Measurements from ENCODE around the gene PIP4P1. TPM values are rescaled to one million over a fixed set of nuclear protein-coding genes. Genes with fewer than 3 reads are reported as not detected.

The PIP4P1 gene
- total RNA-seq, 1 experiment from 2014 or later: 32.9 TPM

- no peaks in the 10 kb centered on the region for H3K27me3 ChIP-seq (ENCODE audit: low read length)
- TSS peak; percentile 76 for BruUV-seq (replicated peaks)
- peaks cover 29% of the 10 kb centered on the region for H3K36me3 ChIP-seq (ENCODE audit: low read depth, low read length)
- no peaks in the 10 kb centered on the region for H3K9me2 ChIP-seq (replicated peaks; ENCODE audit: low read length)
- DNase-seq (peak; percentile 90), ATAC-seq (peak; percentile 77)
- H3K9me3 ChIP-seq (ENCODE audit: low read length): no peaks in the 10 kb centered on the region
- H3K4me2 ChIP-seq (ENCODE audit: low read length): peak overlapping the region; percentile 97
- H3K27ac ChIP-seq (ENCODE audit: low read length): peak overlapping the region; percentile 80
- H3K79me2 ChIP-seq (ENCODE audit: low read length): peaks cover 55% of the 10 kb centered on the region
- no peaks in the 10 kb centered on the region for H3F3A ChIP-seq (ENCODE audit: low read length, unreplicated experiment)
- TF ChIP-seq CTCF (conservative IDR thresholded peaks at IDR 0.05; ENCODE audit: low read depth, low read length): no peak
- TF ChIP-seq EZH2phosphoT487 (IDR thresholded peaks at IDR 0.05; ENCODE audit: borderline replicate concordance, low read length): no peak
- no peak for TF ChIP-seq EZH2 (IDR thresholded peaks at IDR 0.05; ENCODE audit: low read length, unreplicated experiment)
- ChIA-PET POLR2A (ENCODE audit: unreplicated experiment) (interaction anchor here (0.9 to 1.1 kb wide), 2 partner anchors 9 to 127 kb away, joined by 7 read pairs; partner anchors contain the start of genes PARP2 and PIP4P1), CTCF (interaction anchor here (0.6 to 1.4 kb wide), 2 partner anchors 9 to 128 kb away, joined by 4 to 7 read pairs; partner anchors contain the start of gene PIP4P1)
- peak overlapping the region; percentile 84 for H2AFZ ChIP-seq (ENCODE audit: low read length)
- H3K4me3 ChIP-seq (ENCODE audit: low read length): peak overlapping the region; percentile 92
- H3K4me1 ChIP-seq (ENCODE audit: insufficient read depth, low read length): peaks cover 18% of the 10 kb centered on the region
- intact Hi-C loops (cut with micrococcal nuclease): loop anchor here (1.0 to 5.0 kb wide), 2 partner anchors 9 to 137 kb away; partner anchors contain the start of gene PIP4P1
- peak overlapping the region; percentile 91 for H3K9ac ChIP-seq (ENCODE audit: low read length)
- H4K20me1 ChIP-seq (ENCODE audit: low read length): peaks cover 38% of the 10 kb centered on the region
These were observed 8.8 kb upstream of the PIP4P1 start for GRCh38 chr14:20469890-20470602.

- Histone ChIP-seq H2AFZ (ENCODE audit: low read length) (peak within 1 kb of the TSS; percentile 84), H3K27me3 (ENCODE audit: low read length) (no peaks in the 10 kb centered on the region), H3K4me2 (ENCODE audit: low read length) (peak within 1 kb of the TSS; percentile 97), H3K27ac (ENCODE audit: low read length) (peak within 1 kb of the TSS; percentile 80), H3K36me3 (ENCODE audit: low read depth, low read length) (peaks cover 22% of the 10 kb centered on the region), H3F3A (ENCODE audit: low read length, unreplicated experiment) (no peaks in the 10 kb centered on the region), H3K4me1 (ENCODE audit: insufficient read depth, low read length) (peaks cover 18% of the 10 kb centered on the region), H3K9ac (ENCODE audit: low read length) (peak within 1 kb of the TSS; percentile 91), H3K9me3 (ENCODE audit: low read length) (no peaks in the 10 kb centered on the region), H3K79me2 (ENCODE audit: low read length) (peaks cover 49% of the 10 kb centered on the region), H3K9me2 (replicated peaks; ENCODE audit: low read length) (no peaks in the 10 kb centered on the region), H4K20me1 (ENCODE audit: low read length) (peaks cover 37% of the 10 kb centered on the region), H3K4me3 (ENCODE audit: low read length) (peak within 1 kb of the TSS; percentile 92)
- CTCF ChIA-PET: interaction anchor here (1.4 kb wide), 1 partner anchor 8 kb away, joined by 4 read pairs; the partner anchor contains the start of gene PIP4P1
- POLR2A ChIA-PET (ENCODE audit: unreplicated experiment): interaction anchor here (0.9 to 1.1 kb wide), 2 partner anchors 8 to 126 kb away, joined by 7 read pairs; partner anchors contain the start of genes PARP2 and PIP4P1
- TSS peak; percentile 54 for BruUV-seq (replicated peaks)
- intact Hi-C loops (cut with micrococcal nuclease): loop anchor here (1.0 to 5.0 kb wide), 2 partner anchors 8 to 138 kb away; partner anchors contain the start of gene PIP4P1
- ATAC-seq (peak; percentile 94), DNase-seq (peak; percentile 92)
- TF ChIP-seq EZH2phosphoT487 (IDR thresholded peaks at IDR 0.05; ENCODE audit: borderline replicate concordance, low read length) (no peak), CTCF (conservative IDR thresholded peaks at IDR 0.05; ENCODE audit: low read depth, low read length) (no peak), EZH2 (IDR thresholded peaks at IDR 0.05; ENCODE audit: low read length, unreplicated experiment) (no peak)
These were observed 8.1 kb upstream of the PIP4P1 start, which contains the start of gene PNP for GRCh38 chr14:20469242-20469889. Gene PNP (plus strand): TSS chr14:20469406. CDS start chr14:20469525, 119 bp downstream.
